ENCODE data around the gene CLEC2A.

CLEC2A gene

GRCh38 chr12:9931245-9931644, 925 bp downstream of the CLEC2A start:
- DNase-seq = no peak

- no peak for DNase-seq
Observed at GRCh38 chr12:9928607-9929006, 3.6 kb downstream of the CLEC2A start.

GRCh38 chr12:9926876-9927275, 5.3 kb downstream of the CLEC2A start:
- DNase-seq = no peak

GRCh38 chr12:9925705-9926393, 6.3 kb downstream of the CLEC2A start:
- no peak for DNase-seq

- no peak for DNase-seq
Observed at GRCh38 chr12:9922429-9922828, 9.7 kb downstream of the CLEC2A start.

- DNase-seq = no peak
Observed at GRCh38 chr12:9920451-9920850, 11.7 kb downstream of the CLEC2A start.

- no peak for DNase-seq
Observed at GRCh38 chr12:9919443-9919842, 12.7 kb downstream of the CLEC2A start.

- no peak for DNase-seq
Observed at GRCh38 chr12:9911708-9912107, 20.5 kb downstream of the CLEC2A start.

GRCh38 chr12:9910716-9911421, 21.3 kb downstream of the CLEC2A start:
- no peak for DNase-seq

- no peak for DNase-seq
Observed at GRCh38 chr12:9909724-9910123, 22.4 kb downstream of the CLEC2A start.

GRCh38 chr12:9908350-9908749, 23.8 kb downstream of the CLEC2A start:
- DNase-seq = no peak

- no peak for DNase-seq
Observed at GRCh38 chr12:9907769-9908168, 24.4 kb downstream of the CLEC2A start.

GRCh38 chr12:9906873-9907272, 25.3 kb downstream of the CLEC2A start:
- no peak for DNase-seq

GRCh38 chr12:9902539-9903228, 29.5 kb downstream of the CLEC2A start:
- DNase-seq = no peak

- no peak for DNase-seq
Observed at GRCh38 chr12:9900930-9901329, 31.2 kb downstream of the CLEC2A start.

GRCh38 chr12:9899209-9899608, 33.0 kb downstream of the CLEC2A start:
- DNase-seq = no peak

GRCh38 chr12:9897535-9897934, 34.6 kb downstream of the CLEC2A start:
- DNase-seq = no peak

- DNase-seq = no peak
Observed at GRCh38 chr12:9895215-9895971, 36.8 kb downstream of the CLEC2A start.

- no peak for DNase-seq
Observed at GRCh38 chr12:9888665-9889273, 43.4 kb downstream of the CLEC2A start.

GRCh38 chr12:9883175-9883574, 49.0 kb downstream of the CLEC2A start:
- DNase-seq = no peak

GRCh38 chr12:9881988-9882387, 50.2 kb downstream of the CLEC2A start:
- DNase-seq = no peak

GRCh38 chr12:9881246-9881645, 50.9 kb downstream of the CLEC2A start, which contains the start of gene KLRF2:
TSS of gene KLRF2 (plus strand) at chr12:9881489. CDS start at chr12:9881596, 107 bp downstream.
- DNase-seq = no peak

All from stimulated activated CD4-positive, alpha-beta T cell treated with anti-CD3 and anti-CD28 coated beads, Interleukin-12 subunit alpha, Interleukin-12 subunit beta, amount 100 ng/mL, for 4 hours (primary cell).